HEK293T (cell line): ENCODE data around the gene DOCK1.

Experiments
- CTCF ChIA-PET: fragments of 350-600 bp; formaldehyde crosslinking; extraction: SDS; loops from one replicate; lab custom pipeline; 2021; ENCODE audit warnings: antibody characterized with exemption, inconsistent platforms; lab: Yijun Ruan, JAX
- POLR2A ChIA-PET: fragments of 350-600 bp; formaldehyde crosslinking; extraction: SDS; loops from one replicate; lab custom pipeline; 2020; ENCODE audit warnings: antibody characterized with exemption, inconsistent platforms; lab: Yijun Ruan, JAX
- DNase-seq: peaks from one replicate; pipeline ENCODE4 v3.0.0; 2012; ENCODE audit warnings: mixed read lengths; ENCODE audit errors: extremely low spot score
- ARNT ChIP-seq: fragments of 450-650 bp; IDR thresholded peaks from 2 replicates; pipeline ENCODE4 v1.6.1; 2017; ENCODE audit warnings: mild to moderate bottlenecking
- BHLHE40 ChIP-seq: fragments of 450-650 bp; IDR thresholded peaks from 2 replicates; pipeline ENCODE4 v1.6.1; 2016; ENCODE audit warnings: mild to moderate bottlenecking, moderate library complexity, borderline replicate concordance
- CTBP1 ChIP-seq: fragments of 450-650 bp; IDR thresholded peaks from 2 replicates; pipeline ENCODE4 v1.6.1; 2016; ENCODE audit warnings: borderline replicate concordance
- ELF4 ChIP-seq: fragments of 450-650 bp; IDR thresholded peaks from 2 replicates; pipeline ENCODE4 v1.6.1; 2017; ENCODE audit warnings: antibody characterized with exemption
- FOXA1 ChIP-seq: fragments of 450-650 bp; IDR thresholded peaks from 2 replicates; pipeline ENCODE4 v1.6.1; 2016; ENCODE audit warnings: mild to moderate bottlenecking
- FOXK2 ChIP-seq: fragments of 450-650 bp; IDR thresholded peaks from 2 replicates; pipeline ENCODE4 v1.6.1; 2016; ENCODE audit warnings: mild to moderate bottlenecking
- FOXM1 ChIP-seq: fragments of 450-650 bp; IDR thresholded peaks from 2 replicates; pipeline ENCODE4 v1.6.1; 2017; ENCODE audit warnings: mild to moderate bottlenecking, borderline replicate concordance
- HDGF ChIP-seq: fragments of 450-650 bp; IDR thresholded peaks from 2 replicates; pipeline ENCODE4 v1.6.1; 2017; ENCODE audit warnings: antibody characterized with exemption, borderline replicate concordance
- L3MBTL2 ChIP-seq: fragments of 450-650 bp; conservative IDR thresholded peaks from 2 replicates; pipeline ENCODE4 v1.6.1; 2016; ENCODE audit warnings: mild to moderate bottlenecking
- LEF1 ChIP-seq: fragments of 450-650 bp; IDR thresholded peaks from 2 replicates; pipeline ENCODE4 v1.6.1; 2017; ENCODE audit warnings: mild to moderate bottlenecking, borderline replicate concordance
- NFRKB ChIP-seq: fragments of 450-650 bp; IDR thresholded peaks from 2 replicates; pipeline ENCODE4 v1.6.1; 2016; ENCODE audit warnings: mild to moderate bottlenecking, moderate library complexity
- SP1 ChIP-seq: fragments of 450-650 bp; IDR thresholded peaks from 2 replicates; pipeline ENCODE4 v1.6.1; 2017
- SUZ12 ChIP-seq: fragments of 450-650 bp; IDR thresholded peaks from 2 replicates; pipeline ENCODE4 v1.6.1; 2016; ENCODE audit warnings: mild to moderate bottlenecking
- TARDBP ChIP-seq: fragments of 450-650 bp; IDR thresholded peaks from 2 replicates; pipeline ENCODE4 v1.6.1; 2016
- ZNF384 ChIP-seq: fragments of 450-650 bp; IDR thresholded peaks from 2 replicates; pipeline ENCODE4 v1.6.1; 2016
- TF ChIP-seq, protein P1 (sequence below): fragments of 450-650 bp; IDR thresholded peaks from 2 replicates; pipeline ENCODE4 v1.6.1; 2016

Gene DOCK1

DNA sequence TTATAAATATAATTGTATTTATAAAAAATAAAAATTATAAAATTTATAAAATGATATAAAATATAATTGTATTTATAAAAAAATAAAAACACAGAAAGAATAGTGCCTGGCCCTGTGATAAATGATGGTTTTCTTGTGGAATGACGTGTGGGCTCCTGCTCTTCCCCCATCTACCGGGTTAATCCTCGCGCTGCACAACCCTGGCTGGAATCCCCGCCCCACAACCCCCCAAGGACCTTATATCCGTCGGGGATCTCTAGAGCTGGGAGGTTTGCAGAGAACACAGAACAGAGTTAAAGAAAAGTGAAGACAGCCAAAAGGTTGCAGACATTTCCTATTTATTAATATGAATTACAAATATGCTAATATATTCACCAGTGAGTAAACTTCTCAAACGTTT, 548.5 kb downstream of the DOCK1 start:
- CTCF ChIA-PET = no interaction called here
- TF ChIP-seq ARNT (no peak), FOXK2 (no peak), SP1 (no peak), FOXM1 (no peak), NFRKB (no peak), CTBP1 (no peak), FOXA1 (no peak), ZNF384 (no peak), LEF1 (no peak), TARDBP (no peak), HDGF (no peak), L3MBTL2 (no peak), BHLHE40 (no peak), SUZ12 (no peak), ELF4 (no peak)
- TF ChIP-seq, protein P1, sequence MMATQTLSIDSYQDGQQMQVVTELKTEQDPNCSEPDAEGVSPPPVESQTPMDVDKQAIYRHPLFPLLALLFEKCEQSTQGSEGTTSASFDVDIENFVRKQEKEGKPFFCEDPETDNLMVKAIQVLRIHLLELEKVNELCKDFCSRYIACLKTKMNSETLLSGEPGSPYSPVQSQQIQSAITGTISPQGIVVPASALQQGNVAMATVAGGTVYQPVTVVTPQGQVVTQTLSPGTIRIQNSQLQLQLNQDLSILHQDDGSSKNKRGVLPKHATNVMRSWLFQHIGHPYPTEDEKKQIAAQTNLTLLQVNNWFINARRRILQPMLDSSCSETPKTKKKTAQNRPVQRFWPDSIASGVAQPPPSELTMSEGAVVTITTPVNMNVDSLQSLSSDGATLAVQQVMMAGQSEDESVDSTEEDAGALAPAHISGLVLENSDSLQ = no peak
- DNase-seq = no peak
- POLR2A ChIA-PET = no interaction called here

DNA sequence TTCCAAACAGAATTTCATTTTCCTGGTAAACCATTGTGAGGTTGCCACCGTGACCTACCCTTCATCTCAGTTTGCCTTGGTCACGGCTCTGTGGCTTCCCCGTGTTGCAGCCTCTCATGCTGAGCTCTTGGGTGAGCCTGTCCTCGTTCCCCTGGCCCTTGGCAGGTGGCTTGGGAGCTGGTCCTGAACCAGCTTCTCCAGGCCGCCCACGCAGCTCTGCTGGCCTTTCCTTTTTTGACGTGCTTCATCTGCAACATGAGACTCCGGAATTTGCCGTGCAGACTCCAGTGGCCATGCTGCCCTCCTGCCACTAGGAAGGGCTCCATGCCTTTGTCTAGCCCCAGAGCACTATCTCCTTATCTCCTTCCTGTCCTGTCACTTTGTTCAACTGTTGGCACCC, 550.9 kb downstream of the DOCK1 start:
- POLR2A ChIA-PET = no interaction called here
- CTCF ChIA-PET = no interaction called here
- TF ChIP-seq TARDBP = no peak
- TF ChIP-seq NFRKB = no peak
- TF ChIP-seq CTBP1 = no peak
- no peak for TF ChIP-seq SP1
- no peak for TF ChIP-seq FOXM1
- TF ChIP-seq ELF4 = no peak
- no peak for DNase-seq

DNA sequence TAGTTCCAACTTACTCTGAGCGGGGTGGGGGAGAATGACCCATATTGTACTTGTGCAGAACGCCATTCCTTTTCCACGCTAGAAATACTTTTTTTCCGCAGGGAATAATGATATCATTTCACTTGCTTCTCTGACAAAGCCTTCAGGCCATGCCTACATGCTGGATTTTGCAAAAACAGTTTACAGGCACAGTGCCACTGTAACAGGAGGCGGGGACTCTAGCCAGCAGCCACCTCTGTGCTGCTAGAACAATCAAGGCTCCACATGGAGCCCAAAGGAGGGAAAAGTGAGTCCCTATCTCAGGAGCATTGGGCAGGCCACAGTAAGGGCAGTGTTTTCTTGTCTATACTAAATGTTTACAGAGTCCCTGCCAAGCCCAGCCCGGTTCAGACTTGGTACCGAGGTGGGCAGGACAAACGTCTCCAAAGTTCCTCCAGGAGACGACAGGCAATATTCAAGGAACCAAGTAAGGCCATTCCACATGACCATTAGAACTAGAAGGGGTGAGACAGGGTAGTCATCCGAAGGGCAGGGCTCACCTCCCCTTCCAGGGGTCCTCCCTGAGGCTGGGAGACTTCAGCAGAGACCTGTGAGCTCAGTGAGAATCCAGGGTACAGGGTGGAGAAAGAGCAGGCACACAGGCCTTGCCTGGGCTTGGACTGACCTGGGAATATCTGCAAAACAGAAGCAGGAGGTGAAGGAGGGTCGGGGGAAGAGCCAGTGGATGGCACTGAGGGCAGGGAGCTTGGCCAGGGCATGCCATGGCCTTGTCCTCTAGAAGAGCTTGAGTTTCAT, 553.0 kb downstream of the DOCK1 start:
- ChIA-PET POLR2A (no interaction called here), CTCF (no interaction called here)
- TF ChIP-seq ARNT = no peak
- TF ChIP-seq FOXA1 = no peak
- TF ChIP-seq ELF4 = no peak
- TF ChIP-seq ZNF384 = no peak
- DNase-seq = no peak

DNA sequence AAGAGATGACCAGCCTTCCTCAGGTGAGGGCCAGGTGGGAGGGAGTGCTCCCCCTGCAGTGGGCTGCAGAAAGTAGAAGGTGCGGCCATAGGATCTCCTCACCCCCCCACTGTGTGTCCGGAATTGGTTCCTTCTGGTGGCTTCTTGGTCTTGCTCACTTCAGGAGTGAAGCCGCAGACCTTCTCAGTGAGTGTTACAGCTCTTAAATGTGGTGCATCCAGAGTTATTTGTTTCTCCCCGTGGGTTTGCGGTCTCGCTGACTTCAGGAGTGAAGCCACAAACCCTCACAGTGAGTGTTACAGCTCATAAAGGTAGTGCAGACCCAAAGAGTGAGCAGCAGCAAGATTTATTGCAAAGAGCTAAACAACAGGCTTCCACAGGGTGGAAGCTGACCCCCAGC, 553.6 kb downstream of the DOCK1 start:
- DNase-seq = no peak
- CTCF ChIA-PET = no interaction called here
- no peak for TF ChIP-seq NFRKB
- TF ChIP-seq ELF4 = no peak
- no peak for TF ChIP-seq ZNF384
- POLR2A ChIA-PET = no interaction called here

DNA sequence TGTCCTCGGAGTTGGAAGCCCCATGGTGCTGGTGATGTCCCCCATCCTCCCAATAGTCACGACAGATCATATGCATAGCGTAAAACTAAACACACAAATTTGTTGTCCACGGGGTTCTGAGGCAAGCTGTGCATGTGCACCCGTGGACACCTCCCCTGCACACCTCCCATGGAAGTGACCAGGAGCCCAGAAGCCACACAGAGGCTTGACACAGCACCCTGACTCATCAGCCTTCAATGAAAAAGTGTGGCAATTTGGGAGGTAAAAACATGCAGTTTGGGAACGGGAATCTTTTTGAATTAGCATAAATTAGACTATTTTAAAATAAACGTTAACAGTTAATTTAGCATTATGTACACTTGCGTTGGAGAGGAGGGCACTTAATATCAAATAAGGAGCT, 554.7 kb downstream of the DOCK1 start:
- ChIA-PET POLR2A (no interaction called here), CTCF (no interaction called here)
- no peak for DNase-seq
- TF ChIP-seq ZNF384 = no peak
- no peak for TF ChIP-seq ARNT
- no peak for TF ChIP-seq L3MBTL2
- no peak for TF ChIP-seq FOXA1
- TF ChIP-seq SUZ12 = no peak
- no peak for TF ChIP-seq BHLHE40
- TF ChIP-seq HDGF = no peak

DNA sequence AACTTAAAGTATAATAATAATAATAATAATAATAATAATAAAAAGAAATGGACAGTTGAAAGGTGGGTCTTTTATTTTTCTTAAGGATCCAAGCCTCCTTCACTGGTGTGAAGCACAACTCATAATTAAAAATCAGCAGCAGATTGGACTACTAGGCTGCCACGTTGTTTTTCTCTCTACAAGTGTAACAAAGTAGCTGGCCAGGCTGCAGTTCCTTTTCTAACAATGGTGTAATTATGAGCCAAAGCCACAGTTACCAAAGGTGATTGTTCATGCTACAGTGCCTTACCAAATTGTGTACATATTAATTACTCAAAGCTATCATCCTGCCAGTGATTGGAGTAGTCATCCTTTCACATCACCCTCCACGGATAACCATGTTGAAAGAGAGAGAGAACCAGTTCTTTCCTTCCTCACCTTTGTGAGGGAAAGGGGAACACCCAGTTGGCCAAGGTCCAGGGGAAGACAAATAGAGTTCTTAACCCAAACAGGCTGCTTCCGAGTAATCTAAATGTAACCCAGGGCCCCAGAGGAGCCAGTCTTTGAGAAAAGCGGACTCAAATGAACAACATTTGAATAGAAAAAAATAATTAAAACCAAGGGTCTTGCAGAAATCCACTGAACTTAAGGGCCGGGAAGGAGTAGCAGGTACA, 557.5 kb downstream of the DOCK1 start:
- POLR2A ChIA-PET = no interaction called here
- TF ChIP-seq ARNT (no peak), ZNF384 (no peak), SP1 (no peak), TARDBP (no peak), CTBP1 (no peak), NFRKB (no peak), FOXA1 (no peak), L3MBTL2 (no peak), BHLHE40 (no peak), FOXK2 (no peak), HDGF (no peak), SUZ12 (no peak), ELF4 (no peak)
- TF ChIP-seq, protein P1 = no peak
- DNase-seq = no peak
- CTCF ChIA-PET = no interaction called here

DNA sequence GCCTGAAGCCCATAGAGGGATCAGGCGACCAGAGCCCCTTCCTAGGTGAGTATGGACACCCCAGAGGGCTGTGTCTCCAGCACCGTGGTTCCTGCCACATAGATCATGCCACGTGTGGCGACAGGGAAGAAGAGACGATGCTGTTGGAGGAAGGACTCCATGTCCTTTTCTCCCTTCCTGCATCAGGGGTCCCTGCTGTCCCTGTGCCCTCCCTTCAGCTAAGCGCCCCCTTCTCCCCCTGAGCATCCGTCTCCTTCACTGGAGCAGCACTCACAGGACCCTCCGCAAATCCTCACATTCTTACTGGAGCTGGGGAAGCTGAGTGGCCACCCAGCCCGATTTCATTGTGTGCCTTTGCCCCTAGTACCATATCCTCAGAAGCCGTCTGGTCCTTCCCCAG, 558.3 kb downstream of the DOCK1 start:
- ChIA-PET CTCF (no interaction called here), POLR2A (no interaction called here)
- TF ChIP-seq FOXK2 (no peak), NFRKB (no peak), HDGF (no peak), TARDBP (no peak), BHLHE40 (no peak), ARNT (no peak), SP1 (no peak), L3MBTL2 (no peak), FOXM1 (no peak), FOXA1 (no peak), ZNF384 (no peak), ELF4 (no peak), CTBP1 (no peak), SUZ12 (no peak), LEF1 (no peak)
- TF ChIP-seq, protein P1 = no peak
- no peak for DNase-seq
